GM19043 (cell line): Measurements from ENCODE around the gene ACVR2A.

Source experiments
- ATAC-seq: cut with Tn5 transposase; IDR thresholded peaks from one replicate; pipeline ENCODE4 v1.9.1; 2021; ENCODE audit warnings: low read depth; ENCODE audit not compliant: unreplicated experiment

The ACVR2A gene

DNA sequence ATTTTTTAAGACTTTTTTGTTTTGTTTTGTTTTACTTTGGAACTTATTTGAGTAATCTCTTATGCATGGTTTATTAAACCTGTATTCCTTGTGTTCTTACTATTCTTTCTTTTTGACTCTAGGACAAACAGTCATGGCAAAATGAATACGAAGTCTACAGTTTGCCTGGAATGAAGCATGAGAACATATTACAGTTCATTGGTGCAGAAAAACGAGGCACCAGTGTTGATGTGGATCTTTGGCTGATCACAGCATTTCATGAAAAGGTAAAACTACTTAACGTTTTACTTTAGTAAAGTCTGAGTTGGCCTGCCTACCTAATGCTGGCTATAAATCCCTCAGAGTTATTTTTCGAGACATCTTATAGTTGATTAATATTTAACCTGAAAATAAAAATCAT, 72.3 kb downstream of the ACVR2A start:
- no peak for ATAC-seq

DNA sequence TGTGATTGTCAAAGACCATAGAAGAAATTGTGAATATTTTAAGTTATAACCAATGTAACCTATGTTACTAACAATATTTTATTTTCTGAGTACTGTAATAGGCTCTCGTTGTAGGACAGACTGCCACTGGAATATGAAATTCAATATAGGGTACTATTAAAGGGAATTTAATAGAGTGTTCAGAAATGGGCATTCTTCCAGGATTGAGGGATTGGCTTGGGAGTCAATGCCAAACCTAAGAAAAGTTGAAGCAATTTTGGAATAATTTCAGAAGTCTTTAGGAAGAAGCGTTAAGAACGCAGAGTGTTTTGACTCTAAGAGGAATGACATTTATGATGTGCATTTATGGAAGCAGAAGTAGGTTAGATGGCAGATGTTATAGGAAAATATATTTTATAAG, 79.0 kb downstream of the ACVR2A start:
- ATAC-seq = no peak

DNA sequence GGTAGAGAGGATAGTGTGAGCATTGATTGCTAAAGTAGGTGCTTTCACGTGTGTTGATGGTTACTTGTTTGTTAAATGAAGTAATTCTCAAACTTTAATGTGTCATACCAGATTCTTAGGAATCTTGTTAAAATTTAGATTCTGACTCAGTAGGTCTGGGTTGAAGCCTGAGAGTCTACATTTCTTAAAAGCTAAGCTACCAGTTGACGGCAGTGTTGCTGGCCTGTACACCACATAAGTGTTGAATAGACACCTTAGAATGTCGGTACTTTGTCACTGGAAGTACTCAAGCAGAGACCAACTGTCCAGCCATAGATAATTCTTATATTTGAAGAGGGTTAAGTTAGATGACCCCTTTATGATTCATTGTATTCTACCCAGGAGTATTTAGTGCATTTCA, 79.8 kb downstream of the ACVR2A start:
- no peak for ATAC-seq

DNA sequence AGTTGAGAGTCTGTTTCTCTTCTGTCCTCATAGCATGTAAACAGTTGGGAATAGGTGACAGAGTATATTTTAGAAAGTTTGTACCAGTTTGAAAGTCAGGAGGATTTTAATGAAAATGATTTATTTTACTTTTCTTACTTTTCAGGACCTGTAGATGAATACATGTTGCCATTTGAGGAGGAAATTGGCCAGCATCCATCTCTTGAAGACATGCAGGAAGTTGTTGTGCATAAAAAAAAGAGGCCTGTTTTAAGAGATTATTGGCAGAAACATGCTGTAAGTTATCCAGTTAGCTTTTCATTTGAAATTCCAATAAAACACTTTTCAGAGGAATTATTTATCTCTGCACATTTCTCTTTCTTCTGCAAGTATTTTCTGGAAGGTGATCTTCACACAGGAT, 81.1 kb downstream of the ACVR2A start:
- ATAC-seq = no peak

DNA sequence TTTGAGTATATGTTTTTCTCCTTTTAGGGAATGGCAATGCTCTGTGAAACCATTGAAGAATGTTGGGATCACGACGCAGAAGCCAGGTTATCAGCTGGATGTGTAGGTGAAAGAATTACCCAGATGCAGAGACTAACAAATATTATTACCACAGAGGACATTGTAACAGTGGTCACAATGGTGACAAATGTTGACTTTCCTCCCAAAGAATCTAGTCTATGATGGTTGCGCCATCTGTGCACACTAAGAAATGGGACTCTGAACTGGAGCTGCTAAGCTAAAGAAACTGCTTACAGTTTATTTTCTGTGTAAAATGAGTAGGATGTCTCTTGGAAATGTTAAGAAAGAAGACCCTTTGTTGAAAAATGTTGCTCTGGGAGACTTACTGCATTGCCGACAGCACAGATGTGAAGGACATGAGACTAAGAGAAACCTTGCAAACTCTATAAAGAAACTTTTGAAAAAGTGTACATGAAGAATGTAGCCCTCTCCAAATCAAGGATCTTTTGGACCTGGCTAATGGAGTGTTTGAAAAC, 82.3 kb downstream of the ACVR2A start:
- ATAC-seq = no peak

DNA sequence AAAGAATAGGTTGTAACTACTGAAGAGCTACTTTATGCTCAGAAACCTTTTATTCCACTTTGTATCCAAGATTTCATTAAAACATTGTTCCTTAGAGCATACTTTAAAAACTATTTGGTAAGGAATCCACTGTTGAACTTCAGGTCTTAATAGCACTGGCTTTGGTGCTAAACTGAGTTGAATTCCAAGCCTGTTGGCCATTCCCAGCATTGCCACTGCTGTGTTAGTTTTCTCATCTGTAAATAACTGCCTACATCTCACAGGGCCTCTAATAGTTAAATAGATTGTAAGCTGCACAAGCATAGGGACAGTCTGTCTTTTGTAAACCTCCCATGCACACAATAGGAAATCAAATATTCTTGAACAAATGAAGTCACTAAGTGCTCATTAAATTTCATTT, 89.1 kb downstream of the ACVR2A start:
- ATAC-seq = no peak

DNA sequence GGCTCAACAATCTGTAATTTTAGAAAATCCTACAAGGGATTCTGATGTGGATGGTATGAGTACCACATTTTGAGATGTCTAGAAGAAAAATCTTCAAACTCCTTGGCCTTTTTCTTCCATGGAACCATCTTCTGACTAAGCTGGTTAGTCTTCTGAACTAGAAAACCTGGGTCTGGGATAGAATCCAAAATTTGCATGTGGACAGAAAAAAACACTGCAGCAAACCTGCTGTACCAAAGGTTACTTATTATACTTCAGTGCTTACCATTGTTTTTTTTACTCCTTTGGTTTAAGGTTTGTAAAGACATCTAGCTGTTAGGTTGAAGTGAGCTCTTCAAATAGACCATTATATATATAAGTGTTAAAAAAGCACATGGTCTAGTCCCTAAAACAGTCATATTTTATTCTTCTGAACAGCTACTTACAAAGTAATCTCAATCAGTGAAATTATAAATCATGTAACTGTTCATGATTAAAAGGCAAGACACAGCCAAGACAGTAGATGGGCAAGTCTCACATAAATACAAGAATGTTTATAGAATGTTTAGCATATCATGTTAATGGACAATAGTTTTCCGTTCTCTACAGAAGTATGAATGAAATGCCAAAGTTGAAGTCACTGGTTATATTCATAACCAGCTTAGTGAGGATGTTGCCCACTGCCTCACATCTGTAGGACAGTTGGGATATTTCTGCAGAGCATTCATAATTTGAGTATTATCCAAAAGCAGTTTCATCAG, 90.2 kb downstream of the ACVR2A start:
- no peak for ATAC-seq

DNA sequence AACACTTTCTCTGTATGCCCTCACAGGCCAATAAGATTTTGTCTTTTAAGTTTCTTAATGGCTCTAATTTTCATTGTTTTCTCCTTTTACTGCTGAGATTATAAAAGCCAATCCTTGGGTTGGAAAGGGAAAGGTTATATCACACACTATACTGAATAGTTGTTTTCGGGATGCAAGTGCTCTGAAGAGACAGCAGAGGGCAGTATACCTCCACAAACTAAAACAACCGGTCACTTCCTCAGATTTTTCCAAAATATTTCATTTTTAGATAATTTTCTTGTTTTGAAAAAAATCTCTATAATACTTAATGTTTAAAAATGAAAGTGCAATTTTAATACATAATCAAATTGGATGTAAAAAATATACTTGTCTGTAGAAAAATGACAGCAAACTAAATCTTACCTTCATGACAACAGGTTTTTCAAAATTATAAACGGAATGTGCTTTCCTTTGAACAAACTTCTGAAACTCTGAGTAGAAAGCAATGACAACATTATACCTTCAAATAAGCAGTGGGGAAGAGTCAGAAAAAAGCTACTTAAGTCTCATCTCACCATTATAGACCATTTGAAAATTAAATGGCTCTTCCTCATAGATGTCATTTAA, 93.0 kb downstream of the ACVR2A start:
- no peak for ATAC-seq

DNA sequence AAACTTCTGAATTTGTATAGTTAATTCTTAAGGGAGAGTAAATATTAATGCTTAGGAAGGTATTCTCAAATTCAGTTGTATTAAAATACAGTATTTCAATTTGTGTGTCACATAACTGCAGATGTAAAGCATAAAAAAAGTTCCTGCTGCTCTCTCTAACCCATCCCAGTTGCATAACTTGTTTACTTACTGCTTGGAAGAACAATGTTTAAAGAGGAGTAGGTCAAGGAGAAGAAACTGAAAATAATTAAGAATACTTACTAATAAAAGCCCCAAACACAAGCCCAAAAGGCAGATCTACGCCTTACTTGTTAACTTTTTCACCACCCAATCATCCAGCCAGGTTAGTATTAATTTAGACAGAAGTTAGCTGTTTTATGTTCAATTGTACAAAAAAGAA, 94.5 kb downstream of the ACVR2A start:
- no peak for ATAC-seq

DNA sequence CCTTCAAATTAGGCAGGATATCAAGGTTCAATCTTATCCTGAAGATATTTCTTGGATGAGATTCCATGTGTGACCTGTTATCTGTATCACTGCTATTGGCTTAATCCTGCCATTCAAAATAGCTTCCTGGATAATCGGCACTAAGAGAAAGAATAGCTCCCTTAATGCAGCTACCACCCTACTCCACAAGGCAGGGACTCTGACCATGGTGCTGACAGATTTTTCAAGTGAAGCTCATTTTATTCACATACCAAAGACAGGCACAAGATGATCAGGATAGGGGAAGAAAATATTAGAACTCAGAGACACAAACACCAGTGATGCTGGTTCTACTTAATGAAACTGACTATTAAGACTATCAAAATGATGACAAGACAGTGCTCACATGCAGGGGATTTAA, 100.8 kb downstream of the ACVR2A start:
- ATAC-seq = no peak

DNA sequence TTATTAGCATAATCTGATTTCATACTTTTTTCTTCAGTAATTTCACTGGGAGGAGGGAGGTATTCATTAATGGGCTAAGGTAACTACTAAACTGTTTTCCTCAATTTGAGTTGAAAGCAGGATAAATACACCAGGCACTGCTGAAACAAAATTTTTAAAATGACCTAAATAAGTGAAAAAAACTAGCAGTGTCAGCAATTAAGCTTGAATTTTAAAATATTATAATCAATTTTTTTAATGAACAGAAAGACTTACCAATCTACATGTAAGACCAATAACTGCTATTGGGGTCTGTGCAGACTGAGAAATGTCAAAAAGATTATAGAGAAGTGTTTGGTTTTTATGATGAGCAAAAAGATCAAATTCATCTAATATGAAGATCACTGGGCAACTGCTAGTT, 107.3 kb downstream of the ACVR2A start:
- no peak for ATAC-seq

DNA sequence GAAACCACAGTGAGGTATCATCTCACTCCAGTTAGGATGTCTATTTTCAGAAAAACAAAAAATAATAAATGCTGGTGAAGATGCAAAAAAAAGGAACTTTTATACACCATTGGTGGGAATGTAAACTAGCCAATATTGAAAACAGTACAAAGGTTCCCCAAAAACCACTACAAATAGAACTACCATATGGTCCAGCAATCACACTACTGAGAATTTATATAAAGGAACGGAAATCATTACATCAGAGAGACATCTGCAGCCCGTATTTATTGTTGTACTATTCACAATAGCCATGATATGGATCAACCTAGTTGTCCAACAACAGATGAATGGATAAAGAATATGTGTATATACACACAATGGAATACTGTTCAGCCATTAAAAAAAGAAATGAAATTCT, 123.7 kb downstream of the ACVR2A start:
- ATAC-seq = no peak

DNA sequence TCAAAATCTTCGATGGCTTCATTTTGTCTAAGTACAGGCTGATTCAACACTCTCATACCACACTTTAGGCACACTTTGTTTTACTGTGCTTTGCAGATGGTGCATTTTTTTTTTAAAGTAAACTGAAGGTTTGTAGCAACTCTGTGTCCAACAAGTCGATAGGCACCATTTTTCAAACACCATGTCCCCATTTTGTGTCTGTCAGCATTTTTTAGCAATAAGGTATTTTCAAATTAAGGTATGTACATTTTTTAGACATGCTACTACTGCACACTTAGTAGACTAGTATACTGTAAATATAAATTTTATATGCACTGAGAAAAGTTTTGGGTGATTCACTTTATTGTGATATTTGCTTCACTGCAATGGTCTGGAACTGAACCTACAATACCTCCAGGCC, 131.3 kb downstream of the ACVR2A start:
- ATAC-seq = no peak

DNA sequence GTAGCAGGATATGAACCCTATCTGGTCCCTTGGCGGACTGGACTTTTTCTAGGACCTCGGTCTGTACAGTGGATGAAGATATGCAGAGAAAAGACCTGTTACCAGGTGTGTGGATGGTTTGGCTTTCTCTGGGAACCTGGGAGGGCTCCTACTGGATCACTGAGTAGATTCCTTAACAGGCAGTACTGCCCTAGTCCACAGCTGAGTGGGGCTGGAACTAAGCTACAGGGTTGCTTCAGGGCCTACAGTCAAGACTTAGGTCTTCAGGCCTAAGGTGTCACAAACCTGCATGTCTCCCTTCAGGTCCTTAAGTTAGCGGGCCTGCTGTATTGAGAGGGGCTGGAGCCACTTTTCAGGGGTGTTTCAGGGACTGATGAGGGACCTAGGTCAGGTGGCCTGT, 132.8 kb downstream of the ACVR2A start:
- no peak for ATAC-seq
